Keratinocyte (primary cell): Measurements from ENCODE around the gene DOCK11. TPM values are rescaled to one million over a fixed set of nuclear protein-coding genes. Genes with fewer than 3 reads are reported as not detected.

Source experiments
- DNase-seq: peaks from one replicate; pipeline ENCODE4 v3.0.0-alpha.2; 2011; ENCODE audit warnings: low read depth, missing footprints, low spot score
- FAIRE-seq: peaks from 2 replicates; lab custom pipeline; 2011; peaks lifted over from hg19 to GRCh38; lab: Jason Lieb, UNC
- H2AFZ ChIP-seq: 2 replicates; pipeline ENCODE4 v1.6.0; 2012; ENCODE audit warnings: low read length, control low read depth, inconsistent platforms; ENCODE audit not compliant: control insufficient read depth
- H3K27ac ChIP-seq: 2 replicates; pipeline ENCODE4 v1.5.1; 2011; ENCODE audit warnings: low read length; ENCODE audit not compliant: control insufficient read depth, insufficient read depth
- H3K27me3 ChIP-seq: 3 replicates; pipeline ENCODE4 v1.6.0; 2011; ENCODE audit warnings: low read length; ENCODE audit not compliant: control insufficient read depth, insufficient read depth; ENCODE audit errors: extremely low read depth
- H3K36me3 ChIP-seq, 2 experiments: 2 replicates in 1 of 2; 3 replicates in 1 of 2; pipeline ENCODE4 v1.5.1; 2011; ENCODE audit warnings: low read length in 2 of 2, mild to moderate bottlenecking in 1 of 2; ENCODE audit not compliant: control insufficient read depth in 2 of 2, insufficient read depth in 2 of 2; ENCODE audit errors: extremely low read depth in 1 of 2
- H3K4me1 ChIP-seq: 3 replicates; pipeline ENCODE4 v1.5.1; 2011; ENCODE audit warnings: low read length; ENCODE audit not compliant: control insufficient read depth, insufficient read depth; ENCODE audit errors: extremely low read depth
- H3K4me2 ChIP-seq: 3 replicates; pipeline ENCODE4 v1.6.0; 2011; ENCODE audit warnings: low read depth, low read length; ENCODE audit not compliant: control insufficient read depth, insufficient read depth; ENCODE audit errors: extremely low read depth
- H3K4me3 ChIP-seq, 3 experiments: fragments of 200-600 bp in 1 of 3; sonication (generic) in 1 of 3; 2 replicates in 2 of 3; 3 replicates in 1 of 3; pipeline ENCODE4 v1.5.1; 2011 to 2016; ENCODE audit warnings: low read length in 3 of 3, mild to moderate bottlenecking in 3 of 3, control low read depth in 2 of 3, inconsistent platforms in 1 of 3, low read depth in 1 of 3, mixed read lengths in 1 of 3, mixed run types in 1 of 3, moderate library complexity in 1 of 3; ENCODE audit not compliant: control insufficient read depth in 2 of 3, insufficient read depth in 2 of 3; ENCODE audit errors: extremely low read depth in 1 of 3
- H3K79me2 ChIP-seq: 2 replicates; pipeline ENCODE4 v1.6.0; 2012; ENCODE audit warnings: low read length; ENCODE audit not compliant: control insufficient read depth, insufficient read depth
- H3K9ac ChIP-seq: 3 replicates; pipeline ENCODE4 v1.6.0; 2011; ENCODE audit warnings: low read length; ENCODE audit not compliant: control insufficient read depth, insufficient read depth; ENCODE audit errors: extremely low read depth
- H3K9me1 ChIP-seq: 3 replicates; pipeline ENCODE4 v1.6.0; 2011; ENCODE audit warnings: low read length; ENCODE audit not compliant: control insufficient read depth, insufficient read depth; ENCODE audit errors: extremely low read depth
- H3K9me3 ChIP-seq: 2 replicates; pipeline ENCODE4 v1.5.1; 2012; ENCODE audit warnings: low read depth, low read length; ENCODE audit not compliant: control insufficient read depth
- H4K20me1 ChIP-seq: 3 replicates; pipeline ENCODE4 v1.6.0; 2011; ENCODE audit warnings: low read length; ENCODE audit not compliant: control insufficient read depth, insufficient read depth; ENCODE audit errors: extremely low read depth
- EZH2 ChIP-seq: IDR thresholded peaks from one replicate; pipeline ENCODE4 v1.6.1; 2012; ENCODE audit warnings: inconsistent platforms, mild to moderate bottlenecking, low read length, moderate library complexity
- dilution Hi-C: fragments of 300-500 bp; cut with MboI; formaldehyde crosslinking; loops from one replicate; pipeline ENCODE4 v1.7.0; 2020; ENCODE audit warnings: low sequenced_read_pairs; ENCODE audit not compliant: extremely low pct_ligation_motif_present
- polyA plus RNA-seq, 5 experiments: library from polyadenylated mRNA; depleted of rRNA in 3 of 5; stranded (reverse) in 3 of 5; stranded (forward) in 1 of 5; unstranded in 1 of 5; fragments of >200 nt; gene quantifications; 1 replicate in 1 of 5; 2 replicates in 3 of 5; 3 replicates in 1 of 5; pipeline versions ENCODE4 v1.2.1 to v1.2.3, GENCODE V29; 2011 to 2012; ENCODE audit warnings: missing spikeins in 2 of 5, low read depth in 1 of 5, low replicate concordance in 1 of 5
- TF ChIP-seq, protein P1 (sequence below), 3 experiments: IDR thresholded peaks in 1 of 3; conservative IDR thresholded peaks in 1 of 3; optimal IDR thresholded peaks in 1 of 3; 2 replicates in 2 of 3; 3 replicates in 1 of 3; pipeline versions ENCODE3 to v1.5.1; 2011; ENCODE audit warnings: low read length in 3 of 3, mild to moderate bottlenecking in 3 of 3, moderate library complexity in 2 of 3, control low read depth in 1 of 3, inconsistent platforms in 1 of 3; ENCODE audit not compliant: insufficient read depth in 2 of 3; ENCODE audit errors: extremely low read depth in 1 of 3

Gene DOCK11
- polyA plus RNA-seq, 1 donor (not counting 4 experiments of a cell fraction or from before 2014, with no cell fraction given) = 4.6 TPM

DNA sequence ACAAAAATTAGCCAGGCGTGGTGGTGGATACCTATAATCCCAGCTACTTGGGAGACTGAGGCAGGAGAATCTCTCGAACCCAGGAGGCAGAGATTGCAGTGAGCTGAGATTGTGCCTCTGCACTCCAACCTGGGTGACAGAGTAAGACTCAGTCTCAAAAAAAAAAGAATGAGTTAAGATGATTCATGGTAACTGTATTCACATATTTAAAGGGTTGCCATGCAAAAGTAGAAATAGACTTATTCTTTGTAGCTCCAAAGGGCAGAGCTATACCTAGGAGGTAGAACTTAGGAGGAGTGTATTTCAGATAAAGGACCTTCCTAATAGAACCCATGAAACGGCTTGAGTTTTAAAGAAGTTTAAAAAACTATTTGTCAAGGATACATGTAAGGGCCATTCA lies 127.4 kb downstream of the DOCK11 start:
- Histone ChIP-seq H3K27me3 (no peaks in the 10 kb centered on the region), H3K9me3 (no peaks in the 10 kb centered on the region), H3K27ac (no peak overlapping the region), H3K36me3 (no peaks in the 10 kb centered on the region), H4K20me1 (no peaks in the 10 kb centered on the region), H3K79me2 (no peaks in the 10 kb centered on the region), H3K4me1 (no peaks in the 10 kb centered on the region), H3K9me1 (no peaks in the 10 kb centered on the region), H2AFZ (no peak overlapping the region), H3K4me3 (no peak overlapping the region), H3K9ac (no peak overlapping the region), H3K4me2 (no peak overlapping the region)
- TF ChIP-seq, protein P1, sequence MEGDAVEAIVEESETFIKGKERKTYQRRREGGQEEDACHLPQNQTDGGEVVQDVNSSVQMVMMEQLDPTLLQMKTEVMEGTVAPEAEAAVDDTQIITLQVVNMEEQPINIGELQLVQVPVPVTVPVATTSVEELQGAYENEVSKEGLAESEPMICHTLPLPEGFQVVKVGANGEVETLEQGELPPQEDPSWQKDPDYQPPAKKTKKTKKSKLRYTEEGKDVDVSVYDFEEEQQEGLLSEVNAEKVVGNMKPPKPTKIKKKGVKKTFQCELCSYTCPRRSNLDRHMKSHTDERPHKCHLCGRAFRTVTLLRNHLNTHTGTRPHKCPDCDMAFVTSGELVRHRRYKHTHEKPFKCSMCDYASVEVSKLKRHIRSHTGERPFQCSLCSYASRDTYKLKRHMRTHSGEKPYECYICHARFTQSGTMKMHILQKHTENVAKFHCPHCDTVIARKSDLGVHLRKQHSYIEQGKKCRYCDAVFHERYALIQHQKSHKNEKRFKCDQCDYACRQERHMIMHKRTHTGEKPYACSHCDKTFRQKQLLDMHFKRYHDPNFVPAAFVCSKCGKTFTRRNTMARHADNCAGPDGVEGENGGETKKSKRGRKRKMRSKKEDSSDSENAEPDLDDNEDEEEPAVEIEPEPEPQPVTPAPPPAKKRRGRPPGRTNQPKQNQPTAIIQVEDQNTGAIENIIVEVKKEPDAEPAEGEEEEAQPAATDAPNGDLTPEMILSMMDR (optimal IDR thresholded peaks at IDR 0.05 in 1 of 3, IDR thresholded peaks at IDR 0.05 in 1 of 3, conservative IDR thresholded peaks at IDR 0.05 in 1 of 3; ENCODE audit: extremely low read depth in 1 of 3, insufficient read depth in 2 of 3, low read length in 3 of 3) = no peak
- TF ChIP-seq EZH2 = no peak
- DNase-seq (no peak), FAIRE-seq (no peak)
- dilution Hi-C loops = no loop called here

DNA sequence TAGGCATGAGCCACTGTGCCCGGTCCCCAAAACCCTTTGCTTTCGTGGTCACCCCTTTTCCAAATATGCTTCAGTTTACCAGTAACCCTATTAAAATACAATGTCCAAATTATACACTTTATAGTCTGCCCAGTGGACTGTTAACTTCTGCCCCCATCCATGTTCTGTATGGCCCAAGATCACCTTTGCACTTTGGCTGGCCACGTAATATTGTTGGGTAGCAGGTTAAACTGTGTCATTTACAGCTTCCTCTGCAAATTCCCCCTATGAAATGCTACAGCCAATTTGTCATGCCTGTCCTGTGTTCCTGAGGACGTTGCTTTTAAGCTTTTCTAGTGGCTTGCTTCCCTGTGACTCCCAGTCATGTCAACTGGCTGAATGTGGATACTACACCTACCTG lies 130.7 kb downstream of the DOCK11 start:
- FAIRE-seq = no peak

More for the DNA sequence above, 130.7 kb downstream of the DOCK11 start:
- H3K4me2 ChIP-seq = no peak overlapping the region
- H3K4me1 ChIP-seq = no peaks in the 10 kb centered on the region
- no peaks in the 10 kb centered on the region for H3K79me2 ChIP-seq
- TF ChIP-seq EZH2 = no peak
- TF ChIP-seq, protein P1 (optimal IDR thresholded peaks at IDR 0.05 in 1 of 3, IDR thresholded peaks at IDR 0.05 in 1 of 3, conservative IDR thresholded peaks at IDR 0.05 in 1 of 3; ENCODE audit: extremely low read depth in 1 of 3, insufficient read depth in 2 of 3, low read length in 3 of 3) = no peak
- DNase-seq = no peak
- H3K9ac ChIP-seq = no peak overlapping the region
- H3K9me3 ChIP-seq = no peaks in the 10 kb centered on the region
- no peak overlapping the region for H3K27ac ChIP-seq
- H3K9me1 ChIP-seq = no peaks in the 10 kb centered on the region
- no peaks in the 10 kb centered on the region for H4K20me1 ChIP-seq
- dilution Hi-C loops = loop anchor here (25.0 kb wide), 1 partner anchor 186 kb away; the partner anchor contains the start of gene ZCCHC12
- H3K27me3 ChIP-seq = no peaks in the 10 kb centered on the region
- H2AFZ ChIP-seq = no peak overlapping the region
- no peaks in the 10 kb centered on the region for H3K36me3 ChIP-seq
- H3K4me3 ChIP-seq = no peak overlapping the region
